Muscle layer of duodenum (tissue), 2 donors: ENCODE measurements around the gene PDZRN4.

Experiments used
- H3K27ac ChIP-seq: one replicate; pipeline ENCODE4 v1.7.0; 2013; ENCODE audit warnings: mild to moderate bottlenecking, low read length
- H3K27me3 ChIP-seq: one replicate; pipeline ENCODE4 v1.7.0; 2013; ENCODE audit warnings: low read depth, mild to moderate bottlenecking, control low read depth, low read length
- H3K36me3 ChIP-seq, 2 donors: one replicate each; pipeline ENCODE4 v1.7.0; 2013; ENCODE audit warnings: low read length in 2 of 2, control low read depth in 1 of 2, mild to moderate bottlenecking in 1 of 2; ENCODE audit not compliant: insufficient read depth in 2 of 2, control insufficient read depth in 1 of 2
- H3K4me1 ChIP-seq, 2 donors: one replicate each; pipeline ENCODE4 v1.7.0; 2013; ENCODE audit warnings: low read length in 2 of 2, mild to moderate bottlenecking in 2 of 2, control low read depth in 1 of 2, moderate library complexity in 1 of 2; ENCODE audit not compliant: insufficient read depth in 2 of 2, control insufficient read depth in 1 of 2
- H3K4me3 ChIP-seq, 2 donors: one replicate each; pipeline ENCODE4 v1.7.0; 2013; ENCODE audit warnings: low read length in 2 of 2, low read depth in 1 of 2, mild to moderate bottlenecking in 1 of 2
- H3K9me3 ChIP-seq, 2 donors: one replicate each; pipeline ENCODE4 v1.7.0; 2013; ENCODE audit warnings: low read length in 2 of 2, control low read depth in 1 of 2, mild to moderate bottlenecking in 1 of 2; ENCODE audit not compliant: control insufficient read depth in 1 of 2
- donor health status: healthy.

The PDZRN4 gene

DNA sequence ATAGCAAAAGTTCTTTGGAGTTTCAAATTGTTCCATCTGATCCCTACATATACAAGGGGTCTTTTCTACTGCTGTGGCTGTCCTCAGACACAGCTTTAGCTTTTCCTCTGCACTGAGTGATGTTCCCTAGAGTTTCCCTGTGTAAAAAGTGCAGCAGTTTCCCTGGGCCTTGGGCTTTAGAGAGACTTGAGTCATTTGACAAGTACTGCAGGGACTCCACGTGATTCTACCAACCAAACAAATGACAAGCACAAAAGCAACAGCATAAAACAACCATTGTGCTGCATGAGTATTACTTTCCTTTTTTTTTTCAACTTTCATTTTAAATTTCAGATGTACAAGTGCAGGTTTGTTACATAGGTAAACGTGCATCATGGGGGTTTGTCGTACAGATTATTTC is 272.8 kb downstream of the PDZRN4 start:
- Histone ChIP-seq H3K27ac (no peak overlapping the region), H3K9me3 (no peaks in the 10 kb centered on the region), H3K4me3 (no peak overlapping the region), H3K4me1 (no peaks in the 10 kb centered on the region), H3K27me3 (no peaks in the 10 kb centered on the region), H3K36me3 (no peaks in the 10 kb centered on the region)

DNA sequence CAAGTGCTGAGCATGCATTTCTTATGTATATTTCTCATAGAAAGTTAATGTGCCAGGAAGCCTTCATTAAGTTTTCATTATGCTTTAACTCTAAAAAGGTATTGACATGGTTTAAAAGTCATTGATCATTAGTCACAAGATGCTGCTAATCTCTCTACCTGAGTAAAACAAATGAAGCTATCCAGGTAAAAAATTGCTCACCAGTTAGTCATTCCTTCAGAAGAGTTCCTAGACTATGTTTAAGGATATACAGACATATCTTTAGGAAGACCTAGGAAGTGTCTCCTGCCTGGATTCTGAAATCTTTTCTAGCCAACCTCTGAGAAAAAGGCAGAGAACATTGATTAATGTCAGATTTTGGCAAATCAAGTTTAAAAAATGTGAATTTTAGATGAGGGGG is 274.2 kb downstream of the PDZRN4 start:
- H3K27ac ChIP-seq, result no peak overlapping the region

DNA sequence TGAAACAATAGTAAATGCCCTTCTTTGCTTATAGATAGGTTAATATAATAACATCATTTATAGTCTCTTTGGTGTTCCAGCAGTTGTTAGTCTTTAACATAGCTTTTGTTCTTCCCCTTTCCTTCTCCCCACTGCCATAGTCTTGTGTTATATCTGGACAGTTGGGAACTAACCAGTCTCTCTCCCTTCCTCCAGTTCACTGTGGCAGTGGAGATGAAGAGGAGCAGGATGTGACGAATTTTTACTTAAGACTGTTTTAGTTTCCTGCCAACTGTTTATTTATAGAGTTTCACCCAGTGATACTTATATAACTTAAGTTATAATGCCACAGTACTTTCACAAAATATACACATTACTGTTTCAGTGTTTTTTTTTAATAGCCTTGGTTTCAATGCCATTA is 277.4 kb downstream of the PDZRN4 start:
- Histone ChIP-seq H3K4me1 (no peaks in the 10 kb centered on the region), H3K36me3 (no peaks in the 10 kb centered on the region), H3K4me3 (no peak overlapping the region), H3K27ac (no peak overlapping the region), H3K27me3 (no peaks in the 10 kb centered on the region), H3K9me3 (no peaks in the 10 kb centered on the region)

More for the DNA sequence above, 274.2 kb downstream of the PDZRN4 start:
- Histone ChIP-seq H3K4me3 (no peak overlapping the region), H3K4me1 (no peaks in the 10 kb centered on the region), H3K27me3 (no peaks in the 10 kb centered on the region), H3K36me3 (no peaks in the 10 kb centered on the region), H3K9me3 (no peaks in the 10 kb centered on the region)

DNA sequence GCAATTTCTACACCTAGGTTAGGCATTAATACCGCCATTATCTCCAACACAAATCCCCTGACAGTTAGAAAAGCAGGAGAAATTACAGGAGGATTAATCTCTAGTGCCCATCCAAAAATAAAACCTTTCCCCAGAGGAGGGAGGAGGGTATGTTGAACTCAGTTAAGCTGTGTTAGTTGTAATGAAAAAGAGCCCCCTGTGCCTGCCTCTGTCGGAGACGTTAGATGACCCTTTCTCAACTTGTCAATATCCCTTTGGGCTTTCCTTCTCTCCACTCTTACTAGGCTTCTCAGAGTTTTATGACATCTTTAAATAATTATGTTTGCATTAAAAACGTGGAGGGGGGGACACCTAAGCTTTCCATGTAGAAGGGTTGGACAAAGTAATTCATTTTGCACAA is 278.2 kb downstream of the PDZRN4 start:
- H3K27ac ChIP-seq, result no peak overlapping the region

DNA sequence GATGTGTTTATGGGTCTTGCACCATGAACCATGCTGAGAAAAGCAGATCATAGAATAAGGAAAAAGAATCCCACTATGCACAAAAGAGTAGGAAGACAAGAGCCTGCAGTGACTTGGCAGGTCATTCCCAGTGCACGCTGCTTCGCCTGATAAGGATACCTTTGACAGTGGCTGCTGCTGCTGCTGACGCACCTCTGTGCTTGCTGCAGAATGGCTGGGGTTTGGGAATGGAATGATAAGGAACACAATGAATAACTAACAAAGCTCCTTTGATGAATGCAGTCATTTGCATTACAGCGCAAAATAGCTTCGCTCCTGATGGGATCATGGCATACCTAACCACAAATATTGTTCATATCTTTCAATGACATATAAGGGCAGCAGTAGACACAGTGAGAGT is 278.7 kb downstream of the PDZRN4 start:
- H3K9me3 ChIP-seq, result no peaks in the 10 kb centered on the region
- H3K4me3 ChIP-seq, result no peak overlapping the region
- H3K27ac ChIP-seq, result no peak overlapping the region
- H3K27me3 ChIP-seq, result no peaks in the 10 kb centered on the region
- H3K36me3 ChIP-seq, result no peaks in the 10 kb centered on the region
- no peaks in the 10 kb centered on the region for H3K4me1 ChIP-seq

More for the DNA sequence above, 278.2 kb downstream of the PDZRN4 start:
- Histone ChIP-seq H3K4me3 (no peak overlapping the region), H3K9me3 (no peaks in the 10 kb centered on the region), H3K4me1 (no peaks in the 10 kb centered on the region), H3K36me3 (no peaks in the 10 kb centered on the region), H3K27me3 (no peaks in the 10 kb centered on the region)

DNA sequence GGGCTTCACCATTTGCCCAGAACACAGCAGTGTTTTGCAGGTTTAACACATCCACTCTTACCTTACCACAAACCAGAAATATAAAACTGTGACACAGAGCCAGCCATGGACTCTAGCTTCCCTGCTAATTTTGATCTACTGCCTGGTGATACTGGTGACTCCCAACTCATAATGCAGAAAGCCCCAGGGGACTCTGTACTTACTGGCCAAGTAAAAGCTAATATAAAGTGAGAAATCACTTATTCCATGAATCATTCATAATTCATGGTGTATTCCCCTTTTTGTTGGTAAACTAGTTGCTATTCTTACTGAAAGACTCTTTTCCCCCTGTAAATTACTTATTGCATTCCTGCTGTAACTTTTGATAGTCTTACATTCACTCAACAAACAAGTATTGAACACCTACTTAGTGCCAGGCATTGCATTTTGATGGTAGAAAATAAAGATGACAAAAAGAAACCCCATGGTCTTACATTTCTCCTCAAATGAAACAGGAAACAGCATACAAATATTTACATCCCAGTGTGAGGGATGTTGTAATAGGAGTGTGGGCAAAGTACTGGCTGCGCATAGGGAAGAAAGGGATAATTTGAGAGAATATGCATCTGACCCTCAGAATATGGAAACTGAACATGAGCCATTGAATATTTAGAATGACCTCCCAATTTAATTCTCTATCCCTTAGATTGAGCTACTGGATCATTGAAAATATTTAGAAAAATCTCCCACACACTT is 279.6 kb downstream of the PDZRN4 start:
- Histone ChIP-seq H3K4me1 (no peaks in the 10 kb centered on the region), H3K9me3 (no peaks in the 10 kb centered on the region), H3K4me3 (no peak overlapping the region), H3K27ac (no peak overlapping the region), H3K36me3 (no peaks in the 10 kb centered on the region), H3K27me3 (no peaks in the 10 kb centered on the region)

DNA sequence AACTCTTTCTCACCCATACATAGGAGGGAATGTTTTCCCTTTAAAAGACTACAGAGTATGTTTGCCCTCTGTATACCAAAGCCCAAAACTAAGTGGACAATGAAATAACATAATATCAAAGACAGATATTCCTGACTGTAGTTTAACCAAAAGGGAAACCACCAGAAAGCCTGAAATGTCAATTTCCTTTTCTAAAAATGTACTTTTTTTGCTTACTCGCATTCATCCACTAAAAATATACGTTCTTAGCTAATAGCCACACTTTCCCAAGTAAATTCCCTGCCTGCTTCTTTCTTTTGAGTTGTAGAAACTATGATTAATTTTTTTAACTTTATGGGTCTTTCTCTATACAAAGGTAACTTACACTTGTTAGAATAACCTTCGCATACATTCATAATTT is 280.2 kb downstream of the PDZRN4 start:
- Histone ChIP-seq H3K27me3 (no peaks in the 10 kb centered on the region), H3K27ac (no peak overlapping the region), H3K36me3 (no peaks in the 10 kb centered on the region)

DNA sequence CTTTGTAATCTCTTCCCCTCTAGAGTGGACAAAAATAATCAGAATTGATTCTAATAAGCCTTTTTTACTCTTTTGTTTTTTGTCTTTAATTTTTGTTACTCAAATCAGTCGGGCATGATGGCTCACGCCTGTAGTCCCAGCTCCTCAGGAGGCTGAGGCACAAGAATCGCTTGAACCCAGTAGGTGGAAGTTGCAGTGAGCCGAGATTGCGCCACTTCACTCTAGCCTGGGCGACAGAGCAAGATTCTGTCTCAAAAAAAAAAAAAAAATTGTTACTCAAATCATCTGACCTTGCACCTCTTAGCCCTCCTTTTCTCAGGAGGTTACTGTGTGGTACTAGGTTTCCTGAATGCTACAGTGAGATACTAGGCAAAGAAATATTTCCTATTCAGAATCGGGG is 280.6 kb downstream of the PDZRN4 start:
- H3K9me3 ChIP-seq, result no peaks in the 10 kb centered on the region
- H3K27ac ChIP-seq, result no peak overlapping the region
- no peak overlapping the region for H3K4me3 ChIP-seq
- no peaks in the 10 kb centered on the region for H3K4me1 ChIP-seq
- H3K27me3 ChIP-seq, result no peaks in the 10 kb centered on the region
- no peaks in the 10 kb centered on the region for H3K36me3 ChIP-seq

More for the DNA sequence above, 280.2 kb downstream of the PDZRN4 start:
- Histone ChIP-seq H3K4me1 (no peaks in the 10 kb centered on the region), H3K9me3 (no peaks in the 10 kb centered on the region), H3K4me3 (no peak overlapping the region)

DNA sequence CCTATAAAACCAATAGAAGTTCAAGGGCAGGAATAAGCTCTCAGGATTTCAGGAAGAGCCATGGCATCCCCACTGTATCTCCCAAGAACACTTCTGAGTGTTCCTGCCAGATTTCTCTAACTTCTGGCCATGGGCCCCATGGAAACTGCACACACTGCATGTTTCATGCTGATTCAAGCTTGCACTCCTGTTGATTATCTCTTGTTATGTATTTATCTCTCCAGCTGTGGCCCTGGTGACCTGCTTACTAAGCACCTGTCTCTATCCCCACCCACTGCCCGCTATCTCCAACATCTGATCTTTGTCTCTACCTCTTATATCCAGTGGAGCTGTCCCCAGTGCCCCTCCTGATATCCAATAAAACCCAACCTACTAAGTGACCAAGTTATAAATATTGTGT is 285.3 kb downstream of the PDZRN4 start:
- Histone ChIP-seq H3K36me3 (no peaks in the 10 kb centered on the region), H3K4me1 (no peaks in the 10 kb centered on the region), H3K9me3 (no peaks in the 10 kb centered on the region), H3K27me3 (no peaks in the 10 kb centered on the region), H3K27ac (no peak overlapping the region), H3K4me3 (no peak overlapping the region)

DNA sequence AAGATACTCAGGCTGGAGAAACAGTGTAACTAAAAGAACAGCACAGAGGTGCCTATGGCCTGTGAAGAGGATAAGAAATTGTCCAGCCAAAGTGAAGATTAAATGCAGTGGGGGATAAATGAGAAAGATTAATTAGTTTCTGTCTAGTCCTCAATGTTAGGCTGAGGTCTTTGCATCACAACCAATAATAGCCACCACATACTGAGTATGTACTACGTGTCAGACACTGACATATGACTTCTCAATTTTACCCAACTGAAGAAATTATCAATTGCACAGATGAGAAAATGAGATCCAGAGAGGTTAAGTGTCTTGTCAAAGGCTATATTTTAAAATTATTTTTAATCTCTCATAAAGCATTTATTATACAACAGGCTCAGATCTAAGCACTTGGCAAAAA is 285.9 kb downstream of the PDZRN4 start:
- Histone ChIP-seq H3K4me3 (no peak overlapping the region), H3K27ac (no peak overlapping the region)

DNA sequence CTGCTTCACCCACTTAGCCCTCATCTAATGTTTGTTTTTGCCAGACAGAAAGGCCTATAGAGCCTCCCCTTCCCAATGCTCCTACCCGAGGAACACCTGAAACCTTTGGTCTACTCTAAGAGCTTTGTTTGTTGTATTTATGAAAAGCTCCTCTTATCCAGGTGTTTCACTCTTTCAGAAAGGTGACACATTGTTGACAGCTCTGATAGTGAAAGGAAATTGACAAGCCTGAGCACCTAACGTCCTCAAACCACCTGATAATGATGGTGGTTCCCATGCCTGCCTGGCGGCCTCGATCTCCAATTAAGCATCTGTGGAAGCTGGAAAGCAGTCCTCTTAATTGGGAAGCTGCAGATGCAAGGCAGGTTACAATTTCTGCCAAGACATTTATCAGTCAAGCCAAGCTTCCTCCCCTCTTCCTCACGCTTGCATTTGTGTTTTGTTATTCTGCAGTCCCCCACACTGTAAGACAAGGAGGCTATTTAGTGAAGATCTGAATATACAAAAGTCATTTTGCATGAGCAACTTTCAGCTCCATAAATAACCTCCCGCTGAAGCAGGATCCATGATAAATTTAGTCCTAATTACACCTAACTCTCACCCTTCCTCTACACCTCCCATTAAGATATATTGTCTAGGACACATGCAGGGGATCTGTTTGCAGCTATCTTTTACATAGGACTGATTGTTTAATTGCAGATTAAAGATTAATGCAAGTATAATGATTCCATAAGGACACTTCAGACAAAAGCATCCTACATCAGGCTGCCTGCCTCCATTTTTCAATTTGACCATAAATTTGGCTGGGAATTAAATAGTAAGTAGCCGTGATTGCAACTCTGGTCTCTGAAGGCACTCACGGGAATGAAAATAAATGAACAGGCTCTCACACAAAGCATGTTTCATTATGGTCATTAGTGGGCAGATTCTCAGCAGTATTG is 288.6 kb downstream of the PDZRN4 start:
- Histone ChIP-seq H3K4me1 (no peaks in the 10 kb centered on the region), H3K27me3 (no peaks in the 10 kb centered on the region), H3K36me3 (no peaks in the 10 kb centered on the region), H3K4me3 (no peak overlapping the region), H3K27ac (no peak overlapping the region), H3K9me3 (no peaks in the 10 kb centered on the region)

More for the DNA sequence above, 285.9 kb downstream of the PDZRN4 start:
- no peaks in the 10 kb centered on the region for H3K4me1 ChIP-seq
- H3K36me3 ChIP-seq, result no peaks in the 10 kb centered on the region
- no peaks in the 10 kb centered on the region for H3K27me3 ChIP-seq
- H3K9me3 ChIP-seq, result no peaks in the 10 kb centered on the region
